OCI-LY7 (cell line): ENCODE measurements around the gene GLB1L3.

Source experiments
- EZH2phosphoT487 ChIP-seq: fragments of 200-600 bp; sonication (generic); IDR thresholded peaks from 2 replicates; pipeline ENCODE4 v1.6.1; 2018; ENCODE audit warnings: low read depth, borderline replicate concordance, mild to moderate bottlenecking, mixed run types, antibody characterized with exemption, low read length, moderate library complexity, mixed read lengths
- TF ChIP-seq, protein P1 (sequence below): fragments of 200-600 bp; sonication (generic); conservative IDR thresholded peaks from 2 replicates; pipeline ENCODE4 v1.5.1; 2014; ENCODE audit warnings: mild to moderate bottlenecking, antibody characterized with exemption, low read length, moderate library complexity, mixed read lengths

DNA sequence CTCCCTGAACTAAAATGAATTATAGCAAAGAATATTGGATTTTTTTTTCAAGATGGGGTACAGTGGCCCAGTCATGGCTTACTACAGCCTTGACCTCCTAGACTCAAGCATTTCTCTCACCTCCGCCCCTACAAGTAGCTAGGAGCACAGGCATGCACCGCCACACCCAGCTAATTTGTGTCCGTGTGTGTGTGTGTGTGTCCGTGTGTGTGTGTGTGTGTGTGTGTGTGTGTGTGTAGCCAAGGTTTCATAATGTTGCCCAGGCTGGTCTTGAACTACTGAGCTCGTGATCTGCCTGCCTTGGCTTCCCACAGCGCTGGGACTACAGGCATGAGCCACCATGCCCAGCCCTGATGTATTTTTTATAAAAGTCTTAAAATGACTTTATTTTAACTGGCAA, 35.6 kb upstream of the GLB1L3 start:
- TF ChIP-seq, protein P1, sequence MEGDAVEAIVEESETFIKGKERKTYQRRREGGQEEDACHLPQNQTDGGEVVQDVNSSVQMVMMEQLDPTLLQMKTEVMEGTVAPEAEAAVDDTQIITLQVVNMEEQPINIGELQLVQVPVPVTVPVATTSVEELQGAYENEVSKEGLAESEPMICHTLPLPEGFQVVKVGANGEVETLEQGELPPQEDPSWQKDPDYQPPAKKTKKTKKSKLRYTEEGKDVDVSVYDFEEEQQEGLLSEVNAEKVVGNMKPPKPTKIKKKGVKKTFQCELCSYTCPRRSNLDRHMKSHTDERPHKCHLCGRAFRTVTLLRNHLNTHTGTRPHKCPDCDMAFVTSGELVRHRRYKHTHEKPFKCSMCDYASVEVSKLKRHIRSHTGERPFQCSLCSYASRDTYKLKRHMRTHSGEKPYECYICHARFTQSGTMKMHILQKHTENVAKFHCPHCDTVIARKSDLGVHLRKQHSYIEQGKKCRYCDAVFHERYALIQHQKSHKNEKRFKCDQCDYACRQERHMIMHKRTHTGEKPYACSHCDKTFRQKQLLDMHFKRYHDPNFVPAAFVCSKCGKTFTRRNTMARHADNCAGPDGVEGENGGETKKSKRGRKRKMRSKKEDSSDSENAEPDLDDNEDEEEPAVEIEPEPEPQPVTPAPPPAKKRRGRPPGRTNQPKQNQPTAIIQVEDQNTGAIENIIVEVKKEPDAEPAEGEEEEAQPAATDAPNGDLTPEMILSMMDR: no peak
- no peak for TF ChIP-seq EZH2phosphoT487
